G401 (cell line): Measurements from ENCODE around the gene BTG4. TPM values are rescaled to one million over a fixed set of nuclear protein-coding genes. Genes with fewer than 3 reads are reported as not detected.

Experiments
- DNase-seq: peaks from one replicate; pipeline ENCODE4 v3.0.0-alpha.2; 2015; ENCODE audit warnings: low spot score
- in situ Hi-C: cut with HindIII; loops from 2 replicates; pipeline ENCODE4 v1.10.0; 2016; ENCODE audit warnings: low sequenced_read_pairs, mixed read lengths
- total RNA-seq: library from RNA; depleted of rRNA; stranded (reverse); fragments of >200 nt; shearing (Covaris generic); gene quantifications from 2 replicates; pipeline ENCODE4 v1.2.3, GENCODE V29; 2014

The BTG4 gene
- total RNA-seq, 1 experiment from 2014 or later = 8.1 TPM

DNA sequence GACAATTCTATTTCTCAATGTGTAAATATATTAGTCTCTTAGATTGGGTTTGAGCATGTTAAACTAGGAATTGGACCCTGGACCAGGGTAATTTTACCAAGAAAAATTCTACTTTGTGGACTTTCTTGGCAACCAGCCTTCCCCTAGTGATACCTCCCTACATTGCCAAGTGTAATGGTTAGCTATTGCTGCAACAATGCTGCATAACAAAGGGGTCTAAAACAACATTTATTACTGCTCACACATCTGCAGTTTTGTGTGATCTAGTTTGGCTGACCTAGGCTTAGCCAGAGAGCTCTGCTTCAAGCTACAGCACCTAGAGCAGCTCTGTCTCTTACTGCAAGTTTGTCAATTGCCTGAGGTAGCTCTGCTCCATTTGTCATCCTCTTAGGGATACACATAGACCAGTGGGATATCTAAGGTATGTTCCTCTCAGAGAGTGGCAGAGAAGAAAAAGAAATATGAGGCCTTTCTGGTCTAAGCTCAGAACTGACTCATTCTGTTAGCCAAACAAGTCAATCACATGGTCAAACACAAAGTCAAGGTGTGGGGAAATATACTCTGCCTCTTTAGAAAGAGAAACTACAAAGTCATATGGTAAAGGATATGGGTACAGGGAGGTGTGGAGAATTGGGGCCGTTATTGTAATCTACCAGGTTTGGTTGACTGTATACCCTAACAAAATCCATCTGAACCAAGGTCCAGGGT lies 26.4 kb upstream of the BTG4 start:
- in situ Hi-C loops = no loop called here
- no peak for DNase-seq

- in situ Hi-C loops = no loop called here
- DNase-seq = no peak
Measured at GRCh38 chr11:111537336-111537860, 25.2 kb upstream of the BTG4 start.

DNA sequence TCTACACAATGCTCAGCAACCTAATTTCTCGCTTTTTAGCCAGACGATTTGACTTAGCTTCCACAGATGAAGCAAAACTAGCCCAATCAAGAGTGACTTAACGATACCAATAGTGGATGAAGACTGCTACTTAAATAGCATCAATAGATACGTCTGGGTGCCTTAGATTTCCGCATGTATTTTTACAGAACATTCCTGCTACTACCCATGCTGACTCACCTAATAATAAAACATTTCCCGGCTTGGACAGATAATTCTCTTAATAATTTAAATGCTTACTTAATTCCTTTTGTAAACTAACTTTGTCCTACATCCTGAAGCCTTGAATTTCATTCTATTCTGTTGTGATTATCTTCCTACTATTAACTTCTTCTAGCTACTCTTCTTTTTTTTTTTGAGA lies 23.1 kb upstream of the BTG4 start:
- no peak for DNase-seq
- in situ Hi-C loops = no loop called here

- in situ Hi-C loops = no loop called here
- peak; percentile 77 for DNase-seq
Measured at GRCh38 chr11:111532365-111532709, 20.2 kb upstream of the BTG4 start.

DNA sequence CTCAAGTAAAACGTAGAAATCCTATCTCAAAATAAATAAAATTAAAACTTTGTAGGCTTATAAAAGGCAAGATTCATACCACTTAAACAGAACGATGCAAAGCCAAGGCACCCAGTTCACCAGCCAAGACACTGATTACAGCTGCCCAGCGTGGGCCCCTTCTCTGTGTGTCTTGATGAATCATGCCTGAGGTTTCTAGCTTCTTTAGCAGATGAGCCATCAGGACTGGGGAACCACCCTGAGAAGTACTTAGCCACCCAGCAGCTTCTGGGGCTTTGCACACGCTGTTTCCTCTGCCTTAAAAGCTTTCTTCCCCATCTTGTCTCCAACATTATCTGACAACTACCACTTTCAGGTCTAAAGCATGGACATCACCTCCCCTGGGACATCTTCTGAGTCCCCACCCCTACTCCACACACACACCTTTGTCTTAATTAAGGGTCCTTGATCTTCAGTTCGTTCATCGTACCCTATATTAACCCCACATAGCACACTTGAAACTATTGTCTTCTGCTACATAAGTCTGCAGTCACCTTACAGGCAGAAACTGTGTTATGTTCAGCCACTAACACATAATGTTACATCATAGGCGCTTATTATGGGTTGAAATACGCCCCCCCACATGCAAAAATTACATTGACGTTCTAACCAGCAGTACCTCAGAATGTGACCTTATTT lies 19.6 kb upstream of the BTG4 start:
- in situ Hi-C loops = no loop called here
- DNase-seq = peak; percentile 48

DNA sequence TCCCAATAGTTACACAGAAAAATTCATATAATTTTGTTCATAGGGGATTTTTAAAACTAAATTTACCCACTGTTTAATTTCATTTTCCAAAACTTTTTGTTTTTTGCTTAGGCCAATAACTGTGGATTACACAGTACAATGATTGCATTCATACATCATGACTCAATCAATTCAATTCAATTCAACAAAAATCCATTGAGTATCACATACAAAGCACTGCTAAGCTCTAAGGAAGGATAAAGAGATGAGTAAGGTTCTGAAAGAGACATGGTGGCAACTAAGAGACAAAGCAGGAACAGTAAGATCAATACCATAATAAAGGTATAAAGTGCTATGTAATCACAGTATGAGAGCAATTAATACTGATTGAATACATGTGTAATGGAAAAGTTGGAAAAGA lies 18.9 kb upstream of the BTG4 start:
- no peak for DNase-seq
- in situ Hi-C loops = no loop called here

DNA sequence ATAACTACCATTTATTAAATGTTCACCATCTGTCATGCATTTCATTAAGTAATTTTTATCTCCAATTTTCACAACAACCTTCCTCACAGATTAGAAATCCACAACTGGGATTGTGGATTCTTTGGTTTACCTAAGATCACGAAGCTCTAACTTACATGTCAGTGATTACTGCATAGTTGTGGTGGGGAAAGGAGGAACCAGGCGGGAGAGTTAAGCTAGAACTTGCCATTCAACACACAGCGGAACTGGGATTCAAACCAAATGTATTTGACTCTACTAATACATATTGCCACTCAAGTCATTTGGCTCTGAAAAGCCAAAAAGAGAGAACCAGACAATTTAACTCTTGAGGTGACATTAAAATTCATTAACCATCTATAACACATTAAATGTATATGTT lies 17.9 kb upstream of the BTG4 start:
- DNase-seq = peak; percentile 28
- in situ Hi-C loops = no loop called here

GRCh38 chr11:111528557-111528956 lies 16.4 kb upstream of the BTG4 start:
- in situ Hi-C loops = no loop called here
- DNase-seq = no peak

- no peak for DNase-seq
- in situ Hi-C loops = no loop called here
Measured at GRCh38 chr11:111527279-111527678, 15.1 kb upstream of the BTG4 start.

DNA sequence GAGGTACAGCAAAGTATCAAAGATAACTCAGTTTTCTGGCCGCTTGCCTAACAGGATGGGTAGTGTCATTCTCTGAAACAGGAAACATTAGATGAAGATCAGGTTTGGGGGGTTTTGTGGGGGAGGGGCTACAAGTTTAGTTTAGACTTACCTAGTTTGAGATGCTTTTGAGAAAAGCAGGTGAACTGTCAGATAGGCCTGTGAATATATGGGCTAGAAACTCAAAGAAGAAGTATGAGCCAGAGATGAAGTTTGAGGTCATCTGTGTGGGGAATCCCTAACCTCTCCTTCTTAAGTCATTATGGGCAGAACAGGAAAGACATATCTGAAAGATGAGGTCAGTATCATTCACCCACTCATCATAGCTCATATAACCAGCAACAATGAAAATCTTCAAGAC lies 14.3 kb upstream of the BTG4 start:
- in situ Hi-C loops = no loop called here
- DNase-seq = no peak

- DNase-seq = no peak
- in situ Hi-C loops = no loop called here
Measured at GRCh38 chr11:111525456-111525855, 13.3 kb upstream of the BTG4 start.

GRCh38 chr11:111524056-111524455 lies 11.9 kb upstream of the BTG4 start:
- no peak for DNase-seq
- in situ Hi-C loops = no loop called here

GRCh38 chr11:111523343-111523742 lies 11.2 kb upstream of the BTG4 start:
- DNase-seq = no peak
- in situ Hi-C loops = no loop called here

DNA sequence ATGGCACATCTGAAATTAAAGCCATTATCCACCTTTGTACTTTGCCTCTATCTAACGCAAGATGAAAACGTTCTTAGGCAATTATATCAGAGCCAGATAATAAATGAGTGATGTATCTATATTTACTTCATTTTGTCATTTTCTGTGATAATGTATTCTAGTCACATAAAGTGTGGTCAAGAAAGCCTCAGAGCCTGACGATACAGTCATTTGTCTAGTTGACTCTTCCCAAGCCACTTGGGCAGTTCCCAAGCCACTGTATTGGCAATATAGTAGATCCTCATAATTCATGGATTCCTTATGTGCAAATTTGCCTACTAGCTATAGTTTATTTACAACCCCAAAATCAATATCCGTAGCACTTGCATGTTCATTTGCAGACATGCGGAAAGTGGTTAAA lies 10.2 kb upstream of the BTG4 start:
- in situ Hi-C loops = no loop called here
- DNase-seq = no peak

DNA sequence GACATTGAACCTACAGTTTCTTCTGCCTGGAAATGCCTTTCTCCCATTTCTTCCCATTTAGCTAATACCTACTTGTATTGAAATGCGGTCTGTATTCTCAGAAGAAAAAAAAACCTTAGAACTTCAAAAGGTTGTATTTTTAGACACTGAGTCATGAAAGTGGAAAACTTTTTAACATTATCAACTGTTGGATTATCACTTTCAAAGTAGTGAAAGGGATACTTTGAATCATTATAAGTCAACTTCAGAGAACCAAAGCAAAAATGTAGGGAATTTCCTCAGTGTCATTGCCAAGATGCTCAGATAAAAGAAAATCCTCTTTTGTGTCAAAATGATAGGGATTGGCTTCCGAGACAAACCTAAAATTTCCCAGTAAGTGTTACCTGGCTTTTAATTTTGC lies 8.9 kb upstream of the BTG4 start:
- no peak for DNase-seq
- in situ Hi-C loops = no loop called here

GRCh38 chr11:111520560-111520959 lies 8.4 kb upstream of the BTG4 start:
- DNase-seq = no peak
- in situ Hi-C loops = no loop called here

- in situ Hi-C loops = no loop called here
- no peak for DNase-seq
Measured at GRCh38 chr11:111518668-111519067, 6.5 kb upstream of the BTG4 start.

- in situ Hi-C loops = no loop called here
- no peak for DNase-seq
Measured at GRCh38 chr11:111515591-111515990, 3.4 kb upstream of the BTG4 start.

DNA sequence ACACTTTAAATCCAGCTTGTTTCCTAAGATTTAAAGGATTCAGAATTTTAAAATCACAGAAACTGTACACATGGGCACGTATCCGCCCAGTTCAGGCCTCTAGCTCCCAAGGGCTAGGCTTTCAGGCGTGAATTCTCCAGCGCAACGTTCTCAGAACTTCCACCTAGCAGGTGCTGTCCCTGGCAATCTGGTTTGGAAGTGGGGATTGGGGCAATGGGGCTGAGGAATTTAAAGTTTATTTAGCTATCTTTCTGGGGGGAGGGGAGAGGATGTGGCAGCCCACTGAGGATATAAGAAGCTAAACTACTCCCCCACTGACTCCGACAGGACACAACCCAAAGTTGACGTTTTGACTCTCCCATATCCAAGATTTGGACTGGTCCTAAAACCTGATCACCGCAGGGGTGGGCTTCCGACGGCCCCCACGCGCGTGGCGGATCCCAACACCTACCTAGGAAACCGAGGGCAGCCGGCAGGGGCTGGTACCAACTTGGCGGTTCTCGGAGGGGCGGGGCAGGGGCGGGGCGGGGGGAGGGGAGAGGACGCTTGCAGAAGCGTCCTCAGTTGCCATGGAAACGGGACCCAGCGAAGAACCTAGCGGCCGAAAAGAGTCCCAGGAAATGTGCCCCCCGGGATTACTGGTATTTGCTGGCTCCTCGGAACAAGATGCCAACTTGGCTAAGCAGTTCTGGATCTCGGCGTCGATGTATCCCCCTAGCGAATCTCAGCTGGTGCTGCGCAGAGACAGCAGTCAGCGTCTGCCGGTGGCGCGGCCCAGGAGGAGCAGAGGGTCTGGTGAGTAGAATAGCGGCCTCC lies 2.2 kb upstream of the BTG4 start, which contains the start of gene HOATZ:
HOATZ (plus strand) TSS at position 563 of the 816 bp plus-strand sequence; CDS start at position 570, 7 bp downstream.
- no peak for DNase-seq
- in situ Hi-C loops = no loop called here

DNA sequence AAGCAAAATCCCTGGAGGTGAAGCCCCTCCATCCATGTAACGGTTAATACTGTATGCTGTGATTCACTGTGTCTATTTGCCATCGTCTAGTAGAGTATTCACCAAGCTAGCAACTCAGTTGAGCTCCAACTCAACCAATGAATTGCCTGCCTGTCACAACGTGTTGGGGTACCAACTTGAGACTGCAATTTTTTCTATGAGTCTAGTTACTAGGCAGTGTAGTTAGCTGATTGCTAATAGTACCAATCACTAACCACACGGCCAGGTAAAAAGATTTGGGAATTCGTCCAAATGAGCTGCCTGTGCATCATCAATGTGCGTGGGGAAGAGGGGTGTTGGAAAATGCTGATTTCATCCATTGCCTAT lies 1.0 kb upstream of the BTG4 start:
- in situ Hi-C loops = no loop called here
- no peak for DNase-seq
